K562 (cell line): ENCODE measurements around the gene OCIAD1. TPM values are rescaled to one million over a fixed set of nuclear protein-coding genes. Genes with fewer than 3 reads are reported as not detected.
A peak's percentile ranks its signal among the peaks of the same experiment; 100 is the strongest.

Source experiments
- CREM ChIP-seq: IDR thresholded peaks from 2 replicates; pipeline ENCODE4 v1.6.1; 2014; ENCODE audit warnings: antibody characterized with exemption, low read depth
- EHMT2 ChIP-seq: fragments of 450-650 bp; IDR thresholded peaks from 2 replicates; pipeline ENCODE4 v1.6.1; 2018; ENCODE audit warnings: antibody characterized with exemption
- FOS ChIP-seq: IDR thresholded peaks from 3 replicates; pipeline ENCODE4 v1.6.1; 2011; ENCODE audit not compliant: insufficient read length; ENCODE audit errors: extremely low read depth
- RBFOX2 ChIP-seq: fragments of 200-400 bp; formaldehyde crosslinking; IDR thresholded peaks from 2 replicates; pipeline ENCODE4 v1.6.1; 2017; ENCODE audit warnings: low read depth, mild to moderate bottlenecking, low read length, moderate library complexity
- RBM14 ChIP-seq: fragments of 200-400 bp; formaldehyde crosslinking; IDR thresholded peaks from 2 replicates; pipeline ENCODE4 v1.6.1; 2018; ENCODE audit warnings: low read depth, mild to moderate bottlenecking, low read length, moderate library complexity, borderline replicate concordance; ENCODE audit not compliant: insufficient read depth
- RCOR1 ChIP-seq, 2 experiments: IDR thresholded peaks; 2 replicates each; pipeline ENCODE4 v1.6.1; 2012; ENCODE audit warnings: low read depth in 2 of 2, low read length in 2 of 2, borderline replicate concordance in 1 of 2, improper control_type of control experiment in 1 of 2
- SMAD2 ChIP-seq: fragments of 150-350 bp; IDR thresholded peaks from 2 replicates; pipeline ENCODE4 v1.6.1; 2014; ENCODE audit warnings: low read depth, mild to moderate bottlenecking, low read length
- TAF1 ChIP-seq: IDR thresholded peaks from 2 replicates; pipeline ENCODE4 v1.6.1; 2011; ENCODE audit warnings: mild to moderate bottlenecking, low read length, moderate library complexity; ENCODE audit not compliant: insufficient read depth, control insufficient read depth, severe bottlenecking; ENCODE audit errors: extremely low read depth
- TCF3 ChIP-seq: sonication (generic); formaldehyde crosslinking; IDR thresholded peaks from 2 replicates; pipeline ENCODE4 v1.4.0; 2020; ENCODE audit warnings: mild to moderate bottlenecking, missing genetic modification reagents
- TEAD4 ChIP-seq, 2 experiments: sonication (generic) in 1 of 2; formaldehyde crosslinking in 1 of 2; IDR thresholded peaks; 2 replicates each; pipeline versions ENCODE4 v1.6.1 to v1.8.0; 2012 to 2022; ENCODE audit warnings: borderline replicate concordance in 1 of 2, inconsistent platforms in 1 of 2, low read length in 1 of 2, mild to moderate bottlenecking in 1 of 2, missing genetic modification reagents in 1 of 2
- ZNF140 ChIP-seq: fragments of 250-450 bp; sonication (Bioruptor Pico); IDR thresholded peaks from 2 replicates; pipeline ENCODE4 v1.8.0; 2021; ENCODE audit warnings: moderate library complexity, mild to moderate bottlenecking, inconsistent platforms
- ZNF224 ChIP-seq: sonication (generic); formaldehyde crosslinking; IDR thresholded peaks from 2 replicates; pipeline ENCODE4 v1.8.0; 2022; ENCODE audit warnings: mild to moderate bottlenecking, missing genetic modification reagents
- ZNF699 ChIP-seq: fragments of 250-450 bp; sonication (Bioruptor Pico); IDR thresholded peaks from 2 replicates; pipeline ENCODE4 v1.8.0; 2021; ENCODE audit warnings: mild to moderate bottlenecking, moderate library complexity; ENCODE audit not compliant: insufficient replicate concordance
- ZNF76 ChIP-seq: fragments of 250-450 bp; sonication (Bioruptor Pico); IDR thresholded peaks from 2 replicates; pipeline ENCODE4 v1.4.0; 2020; ENCODE audit warnings: mild to moderate bottlenecking, moderate library complexity, borderline replicate concordance
- polyA plus RNA-seq, 8 experiments: library from polyadenylated mRNA; depleted of rRNA in 4 of 8; stranded (reverse) in 5 of 8; unstranded in 3 of 8; fragments of >200 nt; fragmentation: Nextera tagmentation in 2 of 8; fragmentation: Illumina TruSeq in 1 of 8; extraction: Ambion mirVana in 2 of 8; extraction: Trizol in 1 of 8; gene quantifications; 2 replicates each; pipeline versions ENCODE4 v1.2.1 to v1.2.3, GENCODE V29; 2011 to 2014; ENCODE audit warnings: inconsistent platforms in 1 of 8, missing spikeins in 1 of 8
- total RNA-seq, 7 experiments: library from RNA; depleted of rRNA in 6 of 7; stranded (reverse); fragments of >200 nt in 6 of 7; fragmentation: Illumina TruSeq in 2 of 7; extraction: Trizol in 2 of 7; gene quantifications; 2 replicates each; pipeline versions ENCODE4 v1.2.1 to v1.2.3, GENCODE V29; 2011 to 2021; ENCODE audit warnings: low replicate concordance in 1 of 7
- TF ChIP-seq, protein P1 (sequence below): fragments of 450-650 bp; conservative IDR thresholded peaks from 2 replicates; pipeline ENCODE4 v1.6.1; 2016; ENCODE audit warnings: missing genetic modification characterization, low read depth, mild to moderate bottlenecking, missing compliant biosample characterization, moderate library complexity
- TF ChIP-seq, protein P2 (sequence below): fragments of 450-650 bp; IDR thresholded peaks from 2 replicates; pipeline ENCODE4 v1.6.1; 2016; ENCODE audit warnings: antibody characterized with exemption
- TF ChIP-seq, protein P3 (sequence below): sonication (generic); formaldehyde crosslinking; IDR thresholded peaks from 2 replicates; pipeline ENCODE4 v1.8.0; 2022; ENCODE audit warnings: mild to moderate bottlenecking, missing genetic modification reagents
- TF ChIP-seq, protein P4 (sequence below): sonication (generic); formaldehyde crosslinking; IDR thresholded peaks from 2 replicates; pipeline ENCODE4 v1.8.0; 2023; ENCODE audit warnings: missing genetic modification reagents, mild to moderate bottlenecking, borderline replicate concordance

The OCIAD1 gene
- total and polyA plus RNA-seq, 9 of the 15 experiments (the other 6 are each of a cell fraction or from before 2014, with no cell fraction given) = 99.0 to 358 (median 196) TPM

DNA sequence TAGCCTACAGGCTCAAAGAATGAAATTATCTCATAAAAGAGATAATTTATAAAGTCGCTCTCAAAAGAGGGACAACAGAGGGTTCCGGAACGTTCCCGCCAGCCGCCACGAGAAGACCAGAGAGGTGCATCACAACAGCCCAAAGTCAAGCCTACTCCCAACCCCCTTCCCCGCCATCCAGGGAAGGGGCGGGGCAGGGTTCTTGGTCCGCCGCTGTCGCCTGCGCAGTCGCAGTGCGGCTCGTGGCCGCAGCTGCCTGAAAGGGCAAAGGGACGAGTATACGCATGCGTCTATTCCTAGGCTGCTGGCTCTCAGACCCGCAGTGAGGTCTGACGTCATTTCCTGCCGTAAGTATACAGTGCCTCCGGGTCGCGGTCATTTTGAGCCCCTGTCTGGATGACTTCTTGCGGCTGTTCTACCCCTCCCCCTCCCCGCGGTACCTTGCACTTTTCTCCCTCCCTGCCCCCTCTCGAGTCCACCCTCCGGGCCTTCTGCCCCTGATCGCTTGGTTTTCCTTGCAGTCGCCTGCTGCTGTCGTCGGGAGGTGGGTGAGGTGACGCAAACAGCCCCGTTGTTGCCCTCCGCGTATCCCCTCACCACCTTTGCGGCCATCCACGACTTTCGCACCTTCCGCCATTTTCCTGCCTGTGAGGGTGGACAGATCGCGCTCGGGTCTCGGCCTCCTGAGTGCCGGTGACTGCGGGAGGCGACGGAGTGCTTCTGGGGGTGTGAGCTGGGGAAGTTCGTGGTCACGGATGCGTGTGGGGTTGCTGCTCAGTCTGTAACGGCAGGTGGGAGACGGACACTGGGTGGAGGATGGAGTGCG is at the start of gene OCIAD1 (continued):
- TF ChIP-seq, protein P1, sequence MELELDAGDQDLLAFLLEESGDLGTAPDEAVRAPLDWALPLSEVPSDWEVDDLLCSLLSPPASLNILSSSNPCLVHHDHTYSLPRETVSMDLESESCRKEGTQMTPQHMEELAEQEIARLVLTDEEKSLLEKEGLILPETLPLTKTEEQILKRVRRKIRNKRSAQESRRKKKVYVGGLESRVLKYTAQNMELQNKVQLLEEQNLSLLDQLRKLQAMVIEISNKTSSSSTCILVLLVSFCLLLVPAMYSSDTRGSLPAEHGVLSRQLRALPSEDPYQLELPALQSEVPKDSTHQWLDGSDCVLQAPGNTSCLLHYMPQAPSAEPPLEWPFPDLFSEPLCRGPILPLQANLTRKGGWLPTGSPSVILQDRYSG (tag) = no peak
- TF ChIP-seq, protein P2, sequence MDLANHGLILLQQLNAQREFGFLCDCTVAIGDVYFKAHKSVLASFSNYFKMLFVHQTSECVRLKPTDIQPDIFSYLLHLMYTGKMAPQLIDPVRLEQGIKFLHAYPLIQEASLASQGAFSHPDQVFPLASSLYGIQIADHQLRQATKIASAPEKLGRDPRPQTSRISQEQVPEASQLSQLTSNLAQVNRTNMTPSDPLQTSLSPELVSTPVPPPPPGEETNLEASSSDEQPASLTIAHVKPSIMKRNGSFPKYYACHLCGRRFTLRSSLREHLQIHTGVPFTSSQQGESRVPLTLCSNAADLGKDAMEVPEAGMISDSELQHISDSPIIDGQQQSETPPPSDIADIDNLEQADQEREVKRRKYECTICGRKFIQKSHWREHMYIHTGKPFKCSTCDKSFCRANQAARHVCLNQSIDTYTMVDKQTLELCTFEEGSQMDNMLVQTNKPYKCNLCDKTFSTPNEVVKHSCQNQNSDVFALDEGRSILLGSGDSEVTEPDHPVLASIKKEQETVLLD = peak; percentile 95
- TF ChIP-seq ZNF140 (CRISPR knock-in tag) (no peak), TAF1 (peak; percentile 93), ZNF699 (CRISPR knock-in tag) (no peak), FOS (no peak), EHMT2 (no peak; the same call in 1 of the 2 replicates), TCF3 (CRISPR knock-in tag) (no peak), RCOR1 (IDR thresholded peaks at IDR 0.05; ENCODE audit: borderline replicate concordance in 1 of 2, low read depth in 2 of 2, low read length in 2 of 2) (peak in 1 of 2 experiments; percentile 19; a peak in 2 of 4 replicates), ZNF224 (no peak), RBFOX2 (peak; percentile 97), SMAD2 (no peak), CREM (peak; percentile 98), ZNF76 (no peak), TEAD4 (IDR thresholded peaks at IDR 0.05; ENCODE audit: low read length) (peak; percentile 17; the same call in 1 of the 2 replicates), TEAD4 (CRISPR knock-in tag; IDR thresholded peaks at IDR 0.05; ENCODE audit: borderline replicate concordance) (no peak), RBM14 (0 out of 2 replicates have a peak, but pooled peaks have one; percentile 76)
- TF ChIP-seq, protein P3, sequence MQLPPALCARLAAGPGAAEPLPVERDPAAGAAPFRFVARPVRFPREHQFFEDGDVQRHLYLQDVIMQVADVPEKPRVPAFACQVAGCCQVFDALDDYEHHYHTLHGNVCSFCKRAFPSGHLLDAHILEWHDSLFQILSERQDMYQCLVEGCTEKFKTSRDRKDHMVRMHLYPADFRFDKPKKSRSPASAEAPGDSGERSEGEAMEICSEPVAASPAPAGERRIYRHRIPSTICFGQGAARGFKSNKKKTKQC (CRISPR knock-in tag) = peak; percentile 88
- TF ChIP-seq, protein P4, sequence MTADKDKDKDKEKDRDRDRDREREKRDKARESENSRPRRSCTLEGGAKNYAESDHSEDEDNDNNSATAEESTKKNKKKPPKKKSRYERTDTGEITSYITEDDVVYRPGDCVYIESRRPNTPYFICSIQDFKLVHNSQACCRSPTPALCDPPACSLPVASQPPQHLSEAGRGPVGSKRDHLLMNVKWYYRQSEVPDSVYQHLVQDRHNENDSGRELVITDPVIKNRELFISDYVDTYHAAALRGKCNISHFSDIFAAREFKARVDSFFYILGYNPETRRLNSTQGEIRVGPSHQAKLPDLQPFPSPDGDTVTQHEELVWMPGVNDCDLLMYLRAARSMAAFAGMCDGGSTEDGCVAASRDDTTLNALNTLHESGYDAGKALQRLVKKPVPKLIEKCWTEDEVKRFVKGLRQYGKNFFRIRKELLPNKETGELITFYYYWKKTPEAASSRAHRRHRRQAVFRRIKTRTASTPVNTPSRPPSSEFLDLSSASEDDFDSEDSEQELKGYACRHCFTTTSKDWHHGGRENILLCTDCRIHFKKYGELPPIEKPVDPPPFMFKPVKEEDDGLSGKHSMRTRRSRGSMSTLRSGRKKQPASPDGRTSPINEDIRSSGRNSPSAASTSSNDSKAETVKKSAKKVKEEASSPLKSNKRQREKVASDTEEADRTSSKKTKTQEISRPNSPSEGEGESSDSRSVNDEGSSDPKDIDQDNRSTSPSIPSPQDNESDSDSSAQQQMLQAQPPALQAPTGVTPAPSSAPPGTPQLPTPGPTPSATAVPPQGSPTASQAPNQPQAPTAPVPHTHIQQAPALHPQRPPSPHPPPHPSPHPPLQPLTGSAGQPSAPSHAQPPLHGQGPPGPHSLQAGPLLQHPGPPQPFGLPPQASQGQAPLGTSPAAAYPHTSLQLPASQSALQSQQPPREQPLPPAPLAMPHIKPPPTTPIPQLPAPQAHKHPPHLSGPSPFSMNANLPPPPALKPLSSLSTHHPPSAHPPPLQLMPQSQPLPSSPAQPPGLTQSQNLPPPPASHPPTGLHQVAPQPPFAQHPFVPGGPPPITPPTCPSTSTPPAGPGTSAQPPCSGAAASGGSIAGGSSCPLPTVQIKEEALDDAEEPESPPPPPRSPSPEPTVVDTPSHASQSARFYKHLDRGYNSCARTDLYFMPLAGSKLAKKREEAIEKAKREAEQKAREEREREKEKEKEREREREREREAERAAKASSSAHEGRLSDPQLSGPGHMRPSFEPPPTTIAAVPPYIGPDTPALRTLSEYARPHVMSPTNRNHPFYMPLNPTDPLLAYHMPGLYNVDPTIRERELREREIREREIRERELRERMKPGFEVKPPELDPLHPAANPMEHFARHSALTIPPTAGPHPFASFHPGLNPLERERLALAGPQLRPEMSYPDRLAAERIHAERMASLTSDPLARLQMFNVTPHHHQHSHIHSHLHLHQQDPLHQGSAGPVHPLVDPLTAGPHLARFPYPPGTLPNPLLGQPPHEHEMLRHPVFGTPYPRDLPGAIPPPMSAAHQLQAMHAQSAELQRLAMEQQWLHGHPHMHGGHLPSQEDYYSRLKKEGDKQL (CRISPR knock-in tag) = no peak
